Tibial nerve (tissue), 4 donors: ENCODE data around the gene GUCY1A1. TPM values are rescaled to one million over a fixed set of nuclear protein-coding genes. Genes with fewer than 3 reads are reported as not detected.

ENCODE experiments used
- DNase-seq, 2 donors: peaks; one replicate each; pipeline ENCODE4 v3.0.0-alpha.2; 2019; ENCODE audit warnings: low spot score in 2 of 2
- H3K27ac ChIP-seq, 4 donors: fragments of 200-600 bp; sonication (generic) in 3 of 4; one replicate each; pipeline ENCODE4 v1.5.1; 2017 to 2019; ENCODE audit warnings: mild to moderate bottlenecking in 1 of 4
- H3K27me3 ChIP-seq, 2 donors: fragments of 200-600 bp; sonication (generic) in 1 of 2; one replicate each; pipeline versions ENCODE4 v1.5.1 to v1.6.0; 2017 to 2019
- H3K36me3 ChIP-seq, 3 donors: fragments of 200-600 bp; sonication (generic); one replicate each; pipeline ENCODE4 v1.5.1; 2018 to 2019
- H3K4me1 ChIP-seq, 4 donors: fragments of 200-600 bp; sonication (generic) in 3 of 4; one replicate each; pipeline ENCODE4 v1.5.1; 2017 to 2019
- H3K4me3 ChIP-seq, 4 donors: fragments of 200-600 bp; sonication (generic) in 3 of 4; one replicate each; pipeline ENCODE4 v1.5.1; 2017 to 2019; ENCODE audit warnings: mild to moderate bottlenecking in 1 of 4, moderate library complexity in 1 of 4
- H3K9me3 ChIP-seq, 4 donors: fragments of 200-600 bp; sonication (generic) in 3 of 4; one replicate each; pipeline ENCODE4 v1.5.1; 2017 to 2019
- CTCF ChIP-seq, 5 experiments: fragments of 200-600 bp in 3 of 5; fragments of 450-650 bp in 2 of 5; sonication (generic) in 3 of 5; IDR thresholded peaks; one replicate each; pipeline ENCODE4 v1.5.1; 2016 to 2019; ENCODE audit warnings: antibody characterized with exemption in 5 of 5, mild to moderate bottlenecking in 3 of 5, moderate library complexity in 2 of 5
- EP300 ChIP-seq, 2 donors: sonication (generic); formaldehyde crosslinking; IDR thresholded peaks; one replicate each; pipeline ENCODE4 v1.6.1; 2017; ENCODE audit warnings: antibody characterized with exemption in 2 of 2, mild to moderate bottlenecking in 1 of 2
- POLR2A ChIP-seq, 2 donors: fragments of 450-650 bp; IDR thresholded peaks; one replicate each; pipeline ENCODE4 v1.6.1; 2017; ENCODE audit warnings: antibody characterized with exemption in 2 of 2, mild to moderate bottlenecking in 2 of 2, moderate library complexity in 2 of 2
- WGBS, 2 donors: methylation state at CpG; one replicate each; pipeline ENCODE4 v1.1.5; 2018; 5-methylcytosine and 5-hydroxymethylcytosine counted together
- total RNA-seq, 4 donors: library from RNA; depleted of rRNA; stranded (reverse); fragments of >200 nt; gene quantifications; one replicate each; pipeline ENCODE4 v1.1.0, GENCODE V29; 2016

GUCY1A1 gene
- total RNA-seq, 4 donors from 2014 or later: 6.7 to 20.3 (median 9.3) TPM

- WGBS, 2 donors: 89 to 97% methylated on average over 3 of the region's 3 CpGs
- Histone ChIP-seq H3K9me3 (no peaks in the 10 kb centered on the region), H3K27ac (no peak overlapping the region), H3K4me1 (peaks cover 0 to 7% (median 0%) of the 10 kb centered on the region in 4 donors), H3K36me3 (no peaks in the 10 kb centered on the region), H3K27me3 (no peaks in the 10 kb centered on the region), H3K4me3 (no peak overlapping the region)
- TF ChIP-seq POLR2A (IDR thresholded peaks at IDR 0.05) (no peak), CTCF (IDR thresholded peaks at IDR 0.05) (no peak), EP300 (IDR thresholded peaks at IDR 0.05) (no peak)
- no peak for DNase-seq
Measured at GRCh38 chr4:155626561-155626960, 40.1 kb upstream of the GUCY1A1 start.

GRCh38 chr4:155629183-155629825 is 37.3 kb upstream of the GUCY1A1 start:
- no peak for DNase-seq
- TF ChIP-seq CTCF (IDR thresholded peaks at IDR 0.05) (no peak), POLR2A (IDR thresholded peaks at IDR 0.05) (no peak), EP300 (IDR thresholded peaks at IDR 0.05) (no peak)
- no peak overlapping the region for H3K4me3 ChIP-seq
- H3K4me1 ChIP-seq: peaks cover 0 to 7% (median 0%) of the 10 kb centered on the region in 4 donors
- H3K27me3 ChIP-seq: no peaks in the 10 kb centered on the region
- peak overlapping the region in 1 of 4 donors; percentile 14 for H3K27ac ChIP-seq
- WGBS, 2 donors: 57 to 63% methylated on average over 3 of the region's 3 CpGs
- no peaks in the 10 kb centered on the region for H3K36me3 ChIP-seq
- H3K9me3 ChIP-seq: no peaks in the 10 kb centered on the region

DNA sequence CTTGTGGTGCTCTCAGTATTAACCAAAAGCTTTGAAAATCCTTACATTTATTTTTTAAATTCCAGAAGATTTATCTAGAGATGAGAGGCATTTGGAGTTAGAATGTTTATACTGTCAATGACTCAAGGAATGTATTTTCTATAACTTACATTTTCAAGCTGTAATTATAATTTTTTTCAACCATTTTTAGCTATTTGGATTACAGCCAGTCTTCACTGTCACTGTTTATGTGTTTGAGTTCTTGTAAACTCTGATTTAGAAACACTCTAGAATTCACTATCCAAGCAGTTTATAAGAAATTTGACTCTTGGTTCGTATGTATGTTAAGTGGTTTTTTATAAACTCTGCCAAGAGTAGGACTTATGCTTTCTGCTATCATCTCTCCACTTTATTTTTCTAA is 36.7 kb upstream of the GUCY1A1 start:
- WGBS, 2 donors: 45 to 56% methylated on average over 1 of the region's 1 CpG
- no peak for DNase-seq
- Histone ChIP-seq H3K4me1 (peaks cover 0 to 7% (median 0%) of the 10 kb centered on the region in 4 donors), H3K36me3 (no peaks in the 10 kb centered on the region), H3K9me3 (no peaks in the 10 kb centered on the region), H3K4me3 (no peak overlapping the region), H3K27ac (peak overlapping the region in 1 of 4 donors; percentile 14), H3K27me3 (no peaks in the 10 kb centered on the region)
- TF ChIP-seq POLR2A (IDR thresholded peaks at IDR 0.05) (no peak), EP300 (IDR thresholded peaks at IDR 0.05) (no peak), CTCF (IDR thresholded peaks at IDR 0.05) (no peak)

DNA sequence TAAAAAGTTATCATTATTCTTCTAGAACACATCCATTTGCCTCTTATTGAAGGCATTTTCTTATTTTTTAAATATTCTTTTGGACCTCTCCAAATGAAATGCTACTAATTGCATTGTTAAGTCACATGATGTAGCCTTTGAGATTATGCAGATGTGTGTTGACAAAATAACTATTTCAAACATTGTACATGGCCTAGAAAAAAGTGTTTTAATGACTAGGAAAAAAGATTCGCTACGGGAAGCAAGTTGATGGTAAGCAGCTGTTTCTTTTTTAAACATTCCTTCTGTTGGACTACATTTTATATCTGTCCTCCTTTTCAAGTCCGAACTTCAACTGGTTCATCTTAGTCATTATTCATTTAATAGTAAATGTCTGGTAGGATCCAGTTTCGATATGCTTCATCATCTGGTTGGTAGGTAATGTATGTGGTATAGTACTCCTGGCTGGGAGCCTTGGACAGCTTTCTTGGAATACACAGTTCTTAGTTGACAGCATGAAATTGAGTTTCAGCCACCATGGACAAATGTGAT is 34.3 kb upstream of the GUCY1A1 start:
- H3K27me3 ChIP-seq: no peaks in the 10 kb centered on the region
- DNase-seq: no peak
- H3K27ac ChIP-seq: no peak overlapping the region
- no peaks in the 10 kb centered on the region for H3K9me3 ChIP-seq
- no peak overlapping the region for H3K4me3 ChIP-seq
- WGBS, 2 donors: 68 to 73% methylated on average over 4 of the region's 4 CpGs
- TF ChIP-seq EP300 (IDR thresholded peaks at IDR 0.05): no peak
- TF ChIP-seq CTCF (IDR thresholded peaks at IDR 0.05): no peak
- no peak for TF ChIP-seq POLR2A (IDR thresholded peaks at IDR 0.05)
- no peaks in the 10 kb centered on the region for H3K36me3 ChIP-seq
- peaks cover 0 to 7% (median 0%) of the 10 kb centered on the region in 4 donors for H3K4me1 ChIP-seq

DNA sequence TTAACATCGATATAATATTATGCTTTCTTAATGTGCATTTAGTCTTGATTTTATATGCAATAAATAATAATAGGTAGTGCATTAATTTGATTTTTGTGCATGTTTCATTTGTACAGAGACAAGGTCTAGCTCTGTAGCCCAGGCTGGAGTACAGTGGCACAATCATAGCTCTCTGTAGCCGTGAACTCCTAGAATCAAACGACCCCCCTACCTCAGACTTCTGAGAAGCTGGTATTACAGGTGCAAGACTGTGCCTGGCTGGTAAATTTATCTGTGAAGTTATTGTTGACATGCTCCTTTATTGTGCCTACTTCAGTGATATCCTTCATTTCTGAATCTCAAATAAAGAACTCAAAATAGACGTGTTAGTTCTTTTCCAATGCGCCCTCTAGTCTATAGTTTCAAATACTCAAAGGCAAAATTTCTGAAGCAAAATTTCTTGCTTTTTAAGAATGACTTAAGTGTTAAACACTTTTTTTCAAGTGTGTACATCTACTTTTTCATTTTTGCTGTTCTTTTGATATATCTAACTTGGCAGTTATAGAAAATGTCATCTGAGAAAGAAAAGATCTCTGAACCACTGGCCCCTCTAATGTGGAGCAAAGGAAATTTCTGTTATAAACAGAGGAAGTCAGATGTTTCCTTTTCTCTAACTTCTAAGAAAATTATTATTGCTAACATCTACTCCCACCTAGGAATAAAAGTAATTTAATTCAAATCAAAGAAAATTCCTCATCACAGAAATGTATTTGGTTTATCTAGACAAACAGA is 28.3 kb upstream of the GUCY1A1 start:
- WGBS, 2 donors: 82 to 85% methylated on average over 5 of the region's 5 CpGs
- Histone ChIP-seq H3K4me1 (peaks cover 0 to 10% (median 0%) of the 10 kb centered on the region in 4 donors), H3K27ac (no peak overlapping the region), H3K9me3 (no peaks in the 10 kb centered on the region), H3K36me3 (no peaks in the 10 kb centered on the region), H3K27me3 (no peaks in the 10 kb centered on the region), H3K4me3 (no peak overlapping the region)
- no peak for DNase-seq
- no peak for TF ChIP-seq POLR2A (IDR thresholded peaks at IDR 0.05)
- TF ChIP-seq CTCF (IDR thresholded peaks at IDR 0.05): no peak
- TF ChIP-seq EP300 (IDR thresholded peaks at IDR 0.05): no peak
